ENCODE measurements around the gene SAP30. TPM values are rescaled to one million over a fixed set of nuclear protein-coding genes. Genes with fewer than 3 reads are reported as not detected.
A peak's percentile ranks its signal among the peaks of the same experiment; 100 is the strongest.

The SAP30 gene
- total and polyA plus RNA-seq, 2 experiments from 2014 or later, result 5.3 to 6.1 TPM

DNA sequence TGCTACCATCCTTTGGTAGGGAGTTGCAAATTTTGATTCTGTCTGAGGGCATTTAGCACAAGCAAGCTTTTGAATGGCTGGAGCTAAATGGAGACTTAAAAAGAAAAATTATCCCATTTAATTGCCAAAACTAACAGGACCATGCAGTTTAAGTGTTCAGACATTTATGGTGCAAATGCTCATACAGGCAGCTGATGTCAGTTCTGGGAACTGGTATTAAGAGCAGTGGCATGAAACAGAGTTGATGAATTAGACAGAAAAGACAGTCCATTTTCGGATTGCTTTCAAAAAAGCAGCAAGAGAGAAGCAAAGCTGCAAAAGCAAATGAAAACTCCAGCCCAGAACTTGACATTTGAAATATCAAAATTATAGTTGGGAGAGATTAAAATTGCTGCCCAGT, 26.9 kb downstream of the SAP30 start:
- H3K4me1 ChIP-seq (ENCODE audit: insufficient read depth), result peaks cover 12% of the 10 kb centered on the region; the same call in 1 of the 2 replicates
- WGBS, 2 experiments (ENCODE audit: low coverage in 1 of 2, low lambda C conversion rate in 2 of 2, missing lambda C conversion rate in 2 of 2), result 50 to 64% methylated on average over 1 of the region's 1 CpG
- H3F3A ChIP-seq (ENCODE audit: insufficient read depth), result no peaks in the 10 kb centered on the region
- no peak overlapping the region for H3K4me2 ChIP-seq (ENCODE audit: unreplicated experiment)
- no peak overlapping the region for H3K27ac ChIP-seq
- in situ Hi-C loops (cut with MboI), result no loop called here
- H3K9me2 ChIP-seq (ENCODE audit: insufficient read depth), result no peaks in the 10 kb centered on the region
- no peak for DNase-seq
- no peak overlapping the region for H3K9ac ChIP-seq
- H3K4me3 ChIP-seq, result no peak overlapping the region
- H3K79me2 ChIP-seq (ENCODE audit: insufficient read depth), result no peaks in the 10 kb centered on the region
- no peak for TF ChIP-seq EZH2phosphoT487 (IDR thresholded peaks at IDR 0.05; ENCODE audit: insufficient read depth, low read depth)
- no peak for TF ChIP-seq EZH2 (IDR thresholded peaks at IDR 0.05; ENCODE audit: insufficient read depth, poor library complexity, severe bottlenecking)
- no peaks in the 10 kb centered on the region for H4K20me1 ChIP-seq (ENCODE audit: insufficient read depth)
- H3K36me3 ChIP-seq (ENCODE audit: low read depth), result no peaks in the 10 kb centered on the region
- H3K27me3 ChIP-seq (replicated peaks; ENCODE audit: insufficient read depth), result no peaks in the 10 kb centered on the region
- no peaks in the 10 kb centered on the region for H3K9me3 ChIP-seq (ENCODE audit: low read depth)
- peak overlapping the region; percentile 27 for H2AFZ ChIP-seq

DNA sequence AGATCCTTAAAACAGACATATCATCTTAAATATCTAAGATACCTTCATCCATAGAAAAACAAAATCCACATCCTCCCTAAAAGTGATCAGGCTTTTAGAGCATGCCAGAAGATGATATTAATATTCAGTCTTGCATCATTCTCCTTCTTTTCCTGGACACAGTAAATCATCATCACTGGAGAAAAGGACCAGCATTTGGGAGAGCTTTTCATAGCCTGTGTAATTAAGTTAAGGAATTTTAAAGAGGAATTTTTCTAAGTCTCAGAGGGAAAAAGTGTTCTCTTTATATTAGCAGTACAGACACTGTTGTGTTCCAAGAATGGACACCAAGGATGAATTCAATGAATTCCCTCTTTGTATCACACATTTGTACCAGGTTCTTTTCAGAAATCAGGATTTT, 27.5 kb downstream of the SAP30 start:
- Histone ChIP-seq H3K9me2 (ENCODE audit: insufficient read depth) (no peaks in the 10 kb centered on the region), H3K4me1 (ENCODE audit: insufficient read depth) (peaks cover 17% of the 10 kb centered on the region; the same call in 1 of the 2 replicates), H2AFZ (peak overlapping the region; percentile 27), H3K79me2 (ENCODE audit: insufficient read depth) (no peaks in the 10 kb centered on the region), H3K9me3 (ENCODE audit: low read depth) (no peaks in the 10 kb centered on the region), H3K4me2 (ENCODE audit: unreplicated experiment) (no peak overlapping the region), H3K27me3 (replicated peaks; ENCODE audit: insufficient read depth) (no peaks in the 10 kb centered on the region), H3K27ac (no peak overlapping the region), H4K20me1 (ENCODE audit: insufficient read depth) (no peaks in the 10 kb centered on the region), H3K4me3 (no peak overlapping the region), H3F3A (ENCODE audit: insufficient read depth) (no peaks in the 10 kb centered on the region), H3K9ac (no peak overlapping the region), H3K36me3 (ENCODE audit: low read depth) (no peaks in the 10 kb centered on the region)
- in situ Hi-C loops (cut with MboI), result no loop called here
- TF ChIP-seq EZH2phosphoT487 (IDR thresholded peaks at IDR 0.05; ENCODE audit: insufficient read depth, low read depth) (no peak), EZH2 (IDR thresholded peaks at IDR 0.05; ENCODE audit: insufficient read depth, poor library complexity, severe bottlenecking) (no peak)
- peak; percentile 5 for DNase-seq

DNA sequence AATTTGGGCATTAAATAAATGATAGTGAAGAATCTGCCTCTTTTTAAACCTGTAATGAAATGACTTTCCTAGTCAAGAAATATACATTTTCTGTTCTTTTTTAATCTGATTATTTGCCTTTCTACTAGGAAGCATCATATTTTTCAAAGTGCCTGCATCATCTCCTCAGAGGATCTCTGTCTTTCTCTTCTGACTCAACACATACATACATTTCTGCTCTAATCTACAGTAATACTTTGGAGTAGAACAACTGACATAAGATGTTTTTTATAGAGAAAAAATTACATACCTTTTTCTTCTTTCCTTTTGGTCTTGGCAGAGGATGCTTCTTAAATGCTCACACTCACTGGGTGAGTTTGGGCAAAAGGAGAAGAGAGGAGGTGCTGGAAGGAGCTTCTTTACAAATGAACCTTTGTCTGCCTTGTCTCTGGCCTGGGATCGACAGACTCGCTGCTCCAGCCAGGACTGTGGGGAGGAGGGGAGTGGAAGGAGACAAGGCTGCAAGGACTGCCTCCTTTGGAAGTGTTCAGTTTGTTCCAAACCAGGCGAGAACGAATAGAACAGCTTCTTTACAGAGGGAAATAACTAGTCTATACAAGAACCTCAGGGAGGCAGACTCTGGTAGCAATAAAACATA, 28.1 kb downstream of the SAP30 start, which contains the start of gene SCRG1:
Gene SCRG1, minus strand, starts transcription at position 338 of the 637 bp plus-strand sequence. CDS start 7,702 bp downstream, outside the sequence.
- H3K27ac ChIP-seq, result no peak within 1 kb of the TSS
- H3K79me2 ChIP-seq (ENCODE audit: insufficient read depth), result no peaks in the 10 kb centered on the region
- no peak for DNase-seq
- H3K4me3 ChIP-seq, result no peak within 1 kb of the TSS
- no peaks in the 10 kb centered on the region for H3F3A ChIP-seq (ENCODE audit: insufficient read depth)
- H3K27me3 ChIP-seq (replicated peaks; ENCODE audit: insufficient read depth), result no peaks in the 10 kb centered on the region
- TF ChIP-seq EZH2phosphoT487 (IDR thresholded peaks at IDR 0.05; ENCODE audit: insufficient read depth, low read depth) (no peak), EZH2 (IDR thresholded peaks at IDR 0.05; ENCODE audit: insufficient read depth, poor library complexity, severe bottlenecking) (no peak)
- H3K4me2 ChIP-seq (ENCODE audit: unreplicated experiment), result no peak within 1 kb of the TSS
- H3K36me3 ChIP-seq (ENCODE audit: low read depth), result no peaks in the 10 kb centered on the region
- H3K9ac ChIP-seq, result no peak within 1 kb of the TSS
- H2AFZ ChIP-seq, result peak within 1 kb of the TSS; percentile 27
- in situ Hi-C loops (cut with MboI), result no loop called here
- no peaks in the 10 kb centered on the region for H3K9me2 ChIP-seq (ENCODE audit: insufficient read depth)
- WGBS, 2 experiments (ENCODE audit: low coverage in 1 of 2, low lambda C conversion rate in 2 of 2, missing lambda C conversion rate in 2 of 2), result 55 to 56% methylated on average over 4 of the region's 4 CpGs
- no peaks in the 10 kb centered on the region for H4K20me1 ChIP-seq (ENCODE audit: insufficient read depth)
- H3K9me3 ChIP-seq (ENCODE audit: low read depth), result no peaks in the 10 kb centered on the region
- H3K4me1 ChIP-seq (ENCODE audit: insufficient read depth), result peaks cover 17% of the 10 kb centered on the region; the same call in 1 of the 2 replicates

GRCh38 chr4:173401063-173401462, 30.3 kb downstream of the SAP30 start:
- Histone ChIP-seq H3K27ac (no peak overlapping the region), H3K36me3 (ENCODE audit: low read depth) (no peaks in the 10 kb centered on the region), H3K9me2 (ENCODE audit: insufficient read depth) (no peaks in the 10 kb centered on the region), H2AFZ (no peak overlapping the region), H3K4me1 (ENCODE audit: insufficient read depth) (peaks cover 17% of the 10 kb centered on the region; the same call in 1 of the 2 replicates), H3K9me3 (ENCODE audit: low read depth) (no peaks in the 10 kb centered on the region), H4K20me1 (ENCODE audit: insufficient read depth) (no peaks in the 10 kb centered on the region), H3K4me2 (ENCODE audit: unreplicated experiment) (no peak overlapping the region), H3K27me3 (replicated peaks; ENCODE audit: insufficient read depth) (no peaks in the 10 kb centered on the region), H3K9ac (no peak overlapping the region), H3F3A (ENCODE audit: insufficient read depth) (no peaks in the 10 kb centered on the region), H3K4me3 (no peak overlapping the region), H3K79me2 (ENCODE audit: insufficient read depth) (no peaks in the 10 kb centered on the region)
- DNase-seq, result no peak
- WGBS, 2 experiments (ENCODE audit: low coverage in 1 of 2, low lambda C conversion rate in 2 of 2, missing lambda C conversion rate in 2 of 2), result 90 to 96% methylated on average over 4 of the region's 4 CpGs
- in situ Hi-C loops (cut with MboI), result loop anchor here (25.0 kb wide), 1 partner anchor 389 kb away; no protein-coding TSS in a partner anchor
- TF ChIP-seq EZH2phosphoT487 (IDR thresholded peaks at IDR 0.05; ENCODE audit: insufficient read depth, low read depth), result no peak
- TF ChIP-seq EZH2 (IDR thresholded peaks at IDR 0.05; ENCODE audit: insufficient read depth, poor library complexity, severe bottlenecking), result no peak
